GM19328 (cell line): ENCODE measurements around the gene FN1.
"Not testable (repeated sequence)": the region's sequence is repeated elsewhere in the genome, so short reads cannot be mapped to it uniquely, and the experiment has no call there.

ENCODE experiments used
- ATAC-seq: cut with Tn5 transposase; IDR thresholded peaks from one replicate; pipeline ENCODE4 v1.9.1; 2021; ENCODE audit warnings: mild to moderate bottlenecking, moderate library complexity; ENCODE audit not compliant: unreplicated experiment

Gene FN1

GRCh38 chr2:215409331-215410127 is 26.3 kb downstream of the FN1 start:
- ATAC-seq, result no peak

- ATAC-seq, result not testable (repeated sequence)
Observed at GRCh38 chr2:215408441-215408840, 27.4 kb downstream of the FN1 start.

- no peak for ATAC-seq
Observed at GRCh38 chr2:215407590-215408264, 28.1 kb downstream of the FN1 start.

- no peak for ATAC-seq
Observed at GRCh38 chr2:215407061-215407460, 28.8 kb downstream of the FN1 start.

- no peak for ATAC-seq
Observed at GRCh38 chr2:215405722-215406581, 29.9 kb downstream of the FN1 start.

DNA sequence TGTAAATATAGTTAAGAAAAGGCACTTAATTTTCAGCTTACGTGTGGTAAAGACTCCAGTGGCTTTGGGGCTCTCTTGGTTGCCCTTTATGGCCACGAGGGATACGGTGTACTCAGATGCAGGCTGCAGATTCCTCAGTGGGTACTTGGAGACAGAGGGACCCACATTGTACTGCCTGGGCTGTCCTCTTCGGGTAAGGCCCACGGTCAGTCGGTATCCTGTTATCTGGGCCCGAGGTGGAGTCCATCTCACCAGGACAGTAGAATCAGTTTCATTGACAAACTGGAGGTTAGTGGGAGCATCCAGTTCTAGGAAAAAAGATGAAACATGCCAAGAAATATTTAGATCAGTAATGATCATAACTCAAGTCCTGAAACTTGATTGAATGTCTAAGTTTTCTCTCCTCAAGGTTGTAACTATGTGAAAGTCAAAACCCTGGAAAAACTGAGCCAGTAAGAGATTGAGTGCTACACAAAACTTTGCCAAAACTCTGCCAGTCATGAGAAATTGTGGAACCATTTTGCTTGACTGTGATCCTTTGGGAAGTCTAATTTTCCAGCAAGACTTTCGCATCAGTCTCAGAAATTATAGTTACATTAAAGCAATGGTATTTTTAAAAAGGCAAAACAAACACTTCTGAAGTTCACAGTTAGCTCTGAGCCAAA is 31.4 kb downstream of the FN1 start:
- no peak for ATAC-seq

DNA sequence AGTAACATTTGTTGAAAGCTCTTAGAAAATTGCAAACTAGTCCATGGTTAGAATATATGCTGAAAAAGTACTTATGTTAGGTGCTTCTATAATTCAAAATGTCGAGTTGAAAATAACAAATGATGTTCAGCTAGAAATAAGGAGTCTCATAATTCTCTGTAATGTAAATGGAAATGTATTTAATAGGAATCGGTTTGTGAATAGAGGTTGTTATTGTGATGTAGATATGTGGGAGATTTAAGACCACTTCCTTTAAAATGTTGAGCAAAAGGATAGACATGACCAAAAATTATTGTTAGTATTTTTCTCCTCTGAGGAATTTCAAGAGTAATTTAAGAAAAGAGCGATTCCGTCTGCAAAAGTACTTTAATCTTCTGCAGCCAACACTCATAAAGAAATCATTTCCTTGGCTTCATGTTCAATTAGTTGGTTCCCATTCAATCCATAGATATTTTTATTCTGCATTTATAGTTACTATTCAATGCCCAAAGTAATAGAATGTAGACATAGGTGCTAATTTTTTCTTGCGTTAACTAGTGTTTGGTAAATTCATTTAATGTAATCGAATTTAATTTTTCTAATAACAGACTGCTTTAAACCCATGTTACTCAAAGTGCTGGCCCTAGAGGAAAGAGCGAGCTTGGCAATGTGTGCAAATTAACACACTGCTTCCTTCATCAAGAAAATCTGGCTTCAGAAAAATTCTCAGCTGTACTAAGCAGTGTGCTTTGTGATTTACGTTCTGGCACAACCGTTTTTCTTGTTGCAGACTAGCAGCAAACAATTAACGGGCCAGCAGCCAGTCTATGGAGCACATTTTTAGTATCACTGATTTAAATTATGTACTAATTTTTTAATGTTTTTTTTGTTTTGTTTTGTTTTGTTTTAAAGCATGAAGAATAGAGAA is 32.2 kb downstream of the FN1 start:
- ATAC-seq, result no peak

GRCh38 chr2:215401896-215402379 is 33.9 kb downstream of the FN1 start:
- no peak for ATAC-seq

GRCh38 chr2:215399067-215399716 is 36.7 kb downstream of the FN1 start:
- no peak for ATAC-seq

DNA sequence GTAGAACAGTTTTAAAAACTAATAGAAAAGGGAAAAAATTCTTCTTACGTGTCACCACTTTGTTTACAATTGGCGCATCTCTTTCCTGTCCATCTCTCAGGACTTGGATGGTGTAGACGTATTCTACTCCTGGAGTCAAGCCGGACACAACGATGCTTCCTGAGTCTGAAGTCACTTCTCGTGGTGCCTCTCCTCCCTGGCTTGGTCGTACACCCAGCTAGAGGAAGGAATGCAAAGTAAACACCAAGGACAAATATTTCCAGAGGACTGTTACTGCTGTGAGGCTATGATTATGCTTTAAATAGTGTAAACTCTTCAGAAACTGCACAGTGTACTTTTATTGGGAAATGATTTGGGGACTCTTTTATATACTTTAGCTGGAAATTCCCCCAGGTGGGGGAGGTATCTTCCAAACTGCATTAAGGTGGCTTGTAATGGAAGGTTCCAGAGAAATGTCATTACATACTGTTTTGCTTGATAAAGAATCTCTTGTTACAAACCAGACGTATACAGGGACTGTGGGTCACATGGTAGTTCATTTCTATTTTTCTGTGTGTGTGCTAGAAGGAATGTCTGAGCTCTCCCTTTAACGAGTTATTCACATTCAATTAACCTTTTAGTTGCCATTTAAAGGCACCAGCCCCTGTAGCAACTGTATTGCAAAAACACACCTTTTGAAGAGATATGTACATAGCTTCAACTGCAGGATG is 38.1 kb downstream of the FN1 start:
- no peak for ATAC-seq

DNA sequence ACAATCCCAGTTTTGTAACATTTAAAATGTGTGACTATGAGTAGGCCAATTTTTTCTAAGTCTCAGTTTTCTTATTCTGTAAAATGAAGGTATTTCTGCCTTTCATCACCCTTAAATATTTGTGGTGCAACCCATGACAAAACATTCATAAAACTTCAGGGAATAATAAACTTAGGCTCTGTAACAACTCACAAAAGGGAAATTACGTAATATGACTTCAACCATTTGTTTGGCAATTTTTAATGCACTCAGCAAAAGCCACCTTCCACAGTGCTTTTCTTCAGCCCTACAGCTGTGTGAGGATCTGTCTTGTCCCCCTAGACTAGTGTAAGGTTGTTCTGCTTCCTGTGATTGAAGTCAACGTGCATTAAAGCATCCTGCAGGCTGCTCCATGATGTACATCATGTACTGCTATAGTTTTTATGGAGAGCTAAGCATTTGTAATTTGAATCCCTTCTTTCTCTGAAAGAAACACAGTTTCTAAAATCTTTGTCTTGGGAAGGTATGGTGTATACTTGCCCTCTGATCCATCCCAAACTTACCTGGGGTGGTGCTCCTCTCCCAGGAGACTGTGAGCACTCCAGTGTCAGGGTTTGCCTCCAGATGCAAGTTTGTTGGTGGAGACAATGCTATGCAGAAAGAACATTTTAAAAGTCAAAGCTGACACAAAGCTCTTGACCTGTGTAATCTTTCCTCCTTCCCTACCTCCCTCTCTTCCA is 39.1 kb downstream of the FN1 start:
- ATAC-seq, result no peak

GRCh38 chr2:215395687-215396460 is 40.0 kb downstream of the FN1 start:
- no peak for ATAC-seq

GRCh38 chr2:215394102-215394805 is 41.6 kb downstream of the FN1 start:
- no peak for ATAC-seq

DNA sequence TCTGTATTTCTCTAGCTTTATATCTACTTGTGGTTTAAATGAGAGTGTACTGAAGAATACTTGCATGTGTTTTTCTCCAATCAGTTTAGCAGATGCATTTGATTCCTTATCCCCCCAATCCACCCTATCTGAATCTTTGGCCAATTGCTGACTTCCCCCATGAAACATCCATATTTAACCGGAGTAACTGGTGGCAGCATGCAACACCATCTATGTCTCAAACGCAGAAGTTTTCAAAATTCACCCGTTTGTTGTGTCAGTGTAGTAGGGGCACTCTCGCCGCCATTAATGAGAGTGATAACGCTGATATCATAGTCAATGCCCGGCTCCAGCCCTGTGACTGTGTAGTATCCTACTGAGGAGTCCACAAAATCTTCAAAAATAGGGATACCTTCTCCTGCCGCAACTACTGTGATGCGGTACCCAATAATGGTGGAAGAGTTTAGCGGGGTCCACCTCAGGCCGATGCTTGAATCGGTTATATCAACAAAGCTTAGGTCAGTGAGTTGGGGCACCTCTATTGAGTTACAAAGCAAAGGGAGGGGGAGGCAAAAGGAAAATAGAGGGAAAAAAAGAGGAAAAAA is 43.1 kb downstream of the FN1 start:
- no peak for ATAC-seq

DNA sequence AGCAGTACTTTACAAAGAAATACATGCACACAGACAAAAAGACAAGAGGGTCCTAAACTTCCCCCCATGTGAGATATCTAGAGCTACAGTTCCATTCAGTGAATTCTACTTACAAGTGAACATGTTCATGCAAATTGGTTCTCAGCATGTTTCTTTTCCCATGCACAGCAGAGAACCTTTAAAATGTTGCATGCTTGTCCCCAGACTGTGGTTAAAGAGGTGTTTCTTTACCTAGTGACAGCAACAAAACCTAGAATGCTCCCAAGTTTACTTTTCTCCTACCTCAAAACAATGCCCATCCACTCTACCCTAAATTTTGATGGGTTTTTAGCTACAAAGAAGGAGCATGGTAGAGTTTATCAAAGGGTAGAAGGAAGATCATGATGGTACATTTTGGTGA is 43.7 kb downstream of the FN1 start:
- no peak for ATAC-seq

DNA sequence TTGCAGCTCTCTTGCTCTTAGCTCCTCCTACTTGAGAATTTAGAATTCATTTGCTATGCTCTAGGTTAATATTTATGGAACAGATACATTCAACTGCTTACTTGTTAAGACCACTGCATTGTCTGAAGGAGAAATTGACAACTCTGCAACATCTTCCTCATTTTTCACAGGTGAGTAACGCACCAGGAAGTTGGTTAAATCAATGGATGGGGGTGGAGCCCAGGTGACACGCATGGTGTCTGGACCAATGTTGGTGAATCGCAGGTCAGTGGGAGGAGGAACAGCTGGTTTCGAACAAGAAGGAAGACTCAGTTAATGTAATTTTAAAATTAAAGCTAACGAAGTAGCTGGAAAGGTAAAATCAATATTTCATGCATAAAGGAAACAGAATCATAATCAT is 44.3 kb downstream of the FN1 start:
- no peak for ATAC-seq
